GM12891 (cell line): ENCODE measurements around the gene DENND1A.

Experiments
- POLR2A ChIP-seq: IDR thresholded peaks from 2 replicates; pipeline ENCODE4 v1.6.1; 2011; ENCODE audit warnings: low read depth, low read length, control low read depth
- POLR2AphosphoS5 ChIP-seq: IDR thresholded peaks from 2 replicates; pipeline ENCODE4 v1.6.1; 2011; ENCODE audit warnings: low read depth, low read length, control low read depth
- SPI1 ChIP-seq: IDR thresholded peaks from 2 replicates; pipeline ENCODE4 v1.6.1; 2011; ENCODE audit warnings: low read depth, low read length, control low read depth
- TAF1 ChIP-seq: IDR thresholded peaks from 2 replicates; pipeline ENCODE4 v1.6.1; 2011; ENCODE audit warnings: low read depth, low read length, control low read depth

- TF ChIP-seq POLR2A (no peak), POLR2AphosphoS5 (no peak), TAF1 (no peak), SPI1 (no peak)
These were observed 445.8 kb downstream of the DENND1A start for GRCh38 chr9:123484130-123484529.
